Body of pancreas (tissue), 4 donors: ENCODE data around the gene OR10AD1. TPM values are rescaled to one million over a fixed set of nuclear protein-coding genes. Genes with fewer than 3 reads are reported as not detected.

Experiments used
- ATAC-seq: fragments of 150-250 bp; one replicate; pipeline ENCODE4 v1.9.1; 2016
- DNase-seq, 4 donors: peaks; one replicate each; pipeline ENCODE4 v3.0.0-alpha.2; 2019
- H3K27ac ChIP-seq, 4 donors: fragments of 200-600 bp; sonication (generic); 1 replicate in 3 of 4; 2 replicates in 1 of 4; pipeline versions ENCODE4 v1.5.1 to v1.6.1; 2016 to 2019; ENCODE audit warnings: mild to moderate bottlenecking in 1 of 4, mixed read lengths in 1 of 4, moderate library complexity in 1 of 4
- H3K27me3 ChIP-seq, 2 donors: fragments of 200-600 bp; sonication (generic); one replicate each; pipeline ENCODE4 v1.6.0; 2016; ENCODE audit warnings: mild to moderate bottlenecking in 1 of 2
- H3K36me3 ChIP-seq, 2 donors: fragments of 200-600 bp; sonication (generic); replicated peaks in 1 of 2; 2 replicates each; pipeline ENCODE4 v1.5.1; 2016; ENCODE audit warnings: low read depth in 2 of 2; ENCODE audit not compliant: insufficient read depth in 1 of 2
- H3K4me1 ChIP-seq: fragments of 200-600 bp; sonication (generic); one replicate; pipeline ENCODE4 v1.6.0; 2016
- H3K4me3 ChIP-seq, 2 donors: fragments of 200-600 bp; sonication (generic); 1 replicate in 1 of 2; 2 replicates in 1 of 2; pipeline ENCODE4 v1.5.1; 2016 to 2019
- H3K9me3 ChIP-seq, 3 donors: fragments of 200-600 bp; sonication (generic); 1 replicate in 2 of 3; 2 replicates in 1 of 3; pipeline ENCODE4 v1.5.1; 2016
- CTCF ChIP-seq, 7 experiments: fragments of 450-650 bp in 4 of 7; fragments of 200-600 bp in 3 of 7; sonication (generic) in 3 of 7; IDR thresholded peaks; one replicate each; pipeline ENCODE4 v1.5.1; 2016 to 2019; ENCODE audit warnings: antibody characterized with exemption in 7 of 7
- POLR2A ChIP-seq, 3 donors: fragments of 450-650 bp; IDR thresholded peaks; one replicate each; pipeline ENCODE4 v1.6.1; 2016; ENCODE audit warnings: antibody characterized with exemption in 3 of 3, mild to moderate bottlenecking in 2 of 3
- WGBS, 2 donors: methylation state at CpG; one replicate each; pipeline ENCODE4 v1.1.5; 2017; 5-methylcytosine and 5-hydroxymethylcytosine counted together
- intact Hi-C: fragments of 100-400 bp; cut with DNase I; formaldehyde crosslinking; loops from one replicate; pipeline ENCODE4 v1.15.1; 2023
- total RNA-seq, 2 donors: library from RNA; depleted of rRNA; stranded (reverse); fragments of >200 nt; gene quantifications; one replicate each; pipeline ENCODE4 v1.1.0, GENCODE V29; 2016

Gene OR10AD1
- total RNA-seq, 2 donors from 2014 or later = not detected

- no peaks in the 10 kb centered on the region for H3K36me3 ChIP-seq
- peaks cover 0 to 20% of the 10 kb centered on the region in 2 donors for H3K27me3 ChIP-seq
- DNase-seq (no peak), ATAC-seq (no peak)
- intact Hi-C loops = no loop called here
- peaks cover 22% of the 10 kb centered on the region for H3K4me1 ChIP-seq
- no peak overlapping the region for H3K27ac ChIP-seq
- 4 to 12% methylated on average over 7 of the region's 7 CpGs for WGBS, 2 donors
- no peak overlapping the region for H3K4me3 ChIP-seq
- TF ChIP-seq POLR2A (IDR thresholded peaks at IDR 0.05) (no peak), CTCF (IDR thresholded peaks at IDR 0.05) (no peak)
- no peaks in the 10 kb centered on the region for H3K9me3 ChIP-seq
Observed at GRCh38 chr12:48182631-48183030, 20.5 kb downstream of the OR10AD1 start.

GRCh38 chr12:48180857-48181495 is 22.1 kb downstream of the OR10AD1 start:
- 90 to 91% methylated on average over 2 of the region's 2 CpGs for WGBS, 2 donors
- TF ChIP-seq POLR2A (IDR thresholded peaks at IDR 0.05) = no peak
- peaks cover 22% of the 10 kb centered on the region for H3K4me1 ChIP-seq
- intact Hi-C loops = no loop called here
- peaks cover 0 to 20% of the 10 kb centered on the region in 2 donors for H3K27me3 ChIP-seq
- H3K9me3 ChIP-seq = no peaks in the 10 kb centered on the region
- no peaks in the 10 kb centered on the region for H3K36me3 ChIP-seq
- ATAC-seq = no peak
- H3K27ac ChIP-seq = no peak overlapping the region
- no peak overlapping the region for H3K4me3 ChIP-seq
- no peak for DNase-seq

- no peak for ATAC-seq
- intact Hi-C loops = no loop called here
Observed at GRCh38 chr12:48180424-48180823, 22.7 kb downstream of the OR10AD1 start.

GRCh38 chr12:48179466-48179865 is 23.6 kb downstream of the OR10AD1 start:
- H3K36me3 ChIP-seq = no peaks in the 10 kb centered on the region
- no peaks in the 10 kb centered on the region for H3K9me3 ChIP-seq
- no peak overlapping the region for H3K4me3 ChIP-seq
- TF ChIP-seq POLR2A (IDR thresholded peaks at IDR 0.05) (no peak), CTCF (IDR thresholded peaks at IDR 0.05) (no peak)
- intact Hi-C loops = no loop called here
- ATAC-seq = no peak
- DNase-seq = no peak
- H3K4me1 ChIP-seq = peaks cover 28% of the 10 kb centered on the region
- no peak overlapping the region for H3K27ac ChIP-seq
- 85 to 100% methylated on average over 1 of the region's 1 CpG for WGBS, 2 donors
- peaks cover 0 to 20% of the 10 kb centered on the region in 2 donors for H3K27me3 ChIP-seq

More at GRCh38 chr12:48180424-48180823, 22.7 kb downstream of the OR10AD1 start:
- 56 to 58% methylated on average over 1 of the region's 1 CpG for WGBS, 2 donors
- DNase-seq = no peak
- Histone ChIP-seq H3K27me3 (peaks cover 0 to 20% of the 10 kb centered on the region in 2 donors), H3K4me1 (peaks cover 28% of the 10 kb centered on the region), H3K9me3 (no peaks in the 10 kb centered on the region), H3K27ac (no peak overlapping the region), H3K4me3 (no peak overlapping the region), H3K36me3 (no peaks in the 10 kb centered on the region)
- no peak for TF ChIP-seq CTCF (IDR thresholded peaks at IDR 0.05)

GRCh38 chr12:48177982-48178381 is 25.1 kb downstream of the OR10AD1 start:
- no peaks in the 10 kb centered on the region for H3K9me3 ChIP-seq
- DNase-seq = no peak
- H3K27ac ChIP-seq = no peak overlapping the region
- H3K4me3 ChIP-seq = no peak overlapping the region
- 59 to 66% methylated on average over 4 of the region's 4 CpGs for WGBS, 2 donors
- peaks cover 13% of the 10 kb centered on the region for H3K4me1 ChIP-seq
- no peaks in the 10 kb centered on the region for H3K36me3 ChIP-seq
- TF ChIP-seq CTCF (IDR thresholded peaks at IDR 0.05) = no peak
- no peak for TF ChIP-seq POLR2A (IDR thresholded peaks at IDR 0.05)
- peaks cover 0 to 9% of the 10 kb centered on the region in 2 donors for H3K27me3 ChIP-seq
- intact Hi-C loops = no loop called here
- no peak for ATAC-seq
